ENCODE results near the gene SLC4A1.
A peak's percentile ranks its signal among the peaks of the same experiment; 100 is the strongest.

Gene SLC4A1

DNA sequence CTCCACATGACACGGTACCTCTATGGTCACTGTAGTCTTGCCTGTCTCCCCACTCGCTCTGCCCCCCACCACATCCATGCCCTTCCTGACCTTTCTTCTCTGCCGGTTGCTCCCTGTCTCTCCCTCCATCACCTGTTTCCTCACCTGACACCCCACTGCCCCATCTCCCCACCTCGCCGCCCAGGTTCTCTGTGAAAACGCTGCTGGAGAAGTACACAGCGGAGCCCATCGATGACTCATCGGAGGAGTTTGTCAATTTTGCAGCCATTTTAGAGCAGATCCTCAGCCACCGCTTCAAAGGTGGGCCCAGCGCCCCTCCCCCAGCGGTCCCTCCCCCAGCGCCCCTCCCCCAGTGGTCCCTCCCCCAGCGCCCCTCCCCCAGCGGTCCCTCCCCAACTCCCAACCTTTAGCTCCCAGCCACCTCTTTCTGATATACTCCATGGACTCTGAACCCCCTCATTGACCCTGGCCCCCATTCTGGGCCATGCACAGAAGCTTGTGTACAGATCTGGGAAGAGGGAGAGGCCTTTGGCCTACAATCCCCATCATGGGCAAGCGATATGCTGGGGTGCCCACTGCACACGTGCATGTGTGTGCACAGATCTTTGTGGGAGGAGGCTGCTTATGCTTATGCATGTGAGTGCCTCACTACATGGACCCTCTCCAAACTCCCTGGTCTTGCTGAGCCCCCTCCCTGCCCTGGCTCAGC lies 44.6 kb upstream of the SLC4A1 start:
- TF ChIP-seq, protein P1, sequence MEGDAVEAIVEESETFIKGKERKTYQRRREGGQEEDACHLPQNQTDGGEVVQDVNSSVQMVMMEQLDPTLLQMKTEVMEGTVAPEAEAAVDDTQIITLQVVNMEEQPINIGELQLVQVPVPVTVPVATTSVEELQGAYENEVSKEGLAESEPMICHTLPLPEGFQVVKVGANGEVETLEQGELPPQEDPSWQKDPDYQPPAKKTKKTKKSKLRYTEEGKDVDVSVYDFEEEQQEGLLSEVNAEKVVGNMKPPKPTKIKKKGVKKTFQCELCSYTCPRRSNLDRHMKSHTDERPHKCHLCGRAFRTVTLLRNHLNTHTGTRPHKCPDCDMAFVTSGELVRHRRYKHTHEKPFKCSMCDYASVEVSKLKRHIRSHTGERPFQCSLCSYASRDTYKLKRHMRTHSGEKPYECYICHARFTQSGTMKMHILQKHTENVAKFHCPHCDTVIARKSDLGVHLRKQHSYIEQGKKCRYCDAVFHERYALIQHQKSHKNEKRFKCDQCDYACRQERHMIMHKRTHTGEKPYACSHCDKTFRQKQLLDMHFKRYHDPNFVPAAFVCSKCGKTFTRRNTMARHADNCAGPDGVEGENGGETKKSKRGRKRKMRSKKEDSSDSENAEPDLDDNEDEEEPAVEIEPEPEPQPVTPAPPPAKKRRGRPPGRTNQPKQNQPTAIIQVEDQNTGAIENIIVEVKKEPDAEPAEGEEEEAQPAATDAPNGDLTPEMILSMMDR (IDR thresholded peaks at IDR 0.05) = no peak
- Histone ChIP-seq H3K27ac (no peak overlapping the region), H3K4me3 (no peak overlapping the region)
- no peak for DNase-seq (ENCODE audit: low spot score)

DNA sequence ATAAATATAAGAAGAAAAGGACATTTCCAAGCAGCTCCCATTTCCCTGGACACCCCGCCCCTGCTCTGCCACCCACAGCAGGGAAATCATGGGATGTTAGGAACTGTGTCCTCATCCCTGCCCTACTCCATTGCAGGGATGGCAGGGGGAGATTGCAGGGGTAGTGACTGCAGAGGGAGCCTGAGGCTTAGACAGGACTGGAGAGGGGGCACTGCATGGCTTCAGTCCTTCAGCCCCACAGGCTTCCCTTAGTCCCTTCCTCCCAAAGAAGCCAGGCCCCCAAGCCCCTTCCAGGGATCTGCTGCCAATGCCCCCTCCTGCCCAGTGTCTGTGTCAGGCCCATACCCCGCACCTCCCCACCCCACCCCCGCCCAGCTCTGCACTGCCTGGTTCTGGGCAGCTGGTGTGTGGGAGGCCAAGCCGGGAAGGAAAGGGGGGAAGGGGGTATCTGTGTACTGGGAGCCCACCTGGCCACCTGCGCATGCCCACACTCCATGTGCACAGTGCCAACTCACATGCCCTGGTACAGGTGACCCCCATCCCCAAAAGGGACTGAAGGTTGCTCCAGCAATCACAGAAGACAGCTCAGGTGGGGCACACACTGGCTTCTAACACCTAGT lies 43.7 kb upstream of the SLC4A1 start:
- H3K27ac ChIP-seq = no peak overlapping the region
- TF ChIP-seq, protein P1 (IDR thresholded peaks at IDR 0.05) = no peak
- H3K4me3 ChIP-seq = no peak overlapping the region
- no peak for DNase-seq (ENCODE audit: low spot score)

DNA sequence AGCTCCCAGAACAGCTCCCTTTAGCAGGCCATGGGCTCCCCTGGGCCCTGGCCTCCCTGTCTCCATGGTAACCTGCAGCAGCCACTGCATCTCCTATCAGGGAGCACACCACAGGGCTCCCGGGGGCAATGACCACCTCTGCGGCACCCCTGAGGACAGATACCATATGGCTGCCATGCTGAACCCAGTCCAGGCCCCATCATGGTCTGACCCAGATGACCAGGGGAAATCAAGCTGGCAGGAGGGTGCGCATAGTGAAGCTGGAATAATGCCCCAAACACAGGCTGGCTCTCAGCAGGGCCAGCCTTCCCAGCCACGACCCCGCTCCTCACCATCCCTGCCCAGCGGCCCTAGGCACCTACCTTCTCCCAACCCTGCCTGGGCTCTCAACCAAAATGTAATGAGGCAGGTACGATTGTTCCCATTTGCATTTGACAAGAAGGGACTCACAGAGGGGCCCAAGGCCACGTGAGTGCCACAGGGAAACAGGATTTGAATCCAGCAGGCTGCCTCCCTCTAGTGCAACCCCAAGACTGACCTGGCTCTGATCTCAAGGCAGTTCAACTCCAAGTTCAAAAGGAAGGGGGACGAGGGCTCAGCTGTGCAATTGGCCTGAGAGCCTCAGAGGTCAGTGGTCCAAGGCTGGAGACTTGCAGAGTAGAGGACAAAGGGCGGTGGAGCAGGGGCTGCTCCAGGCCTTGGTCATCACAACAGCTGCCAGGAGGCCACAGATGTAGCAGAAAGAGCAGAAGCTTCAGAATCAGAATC lies 42.9 kb upstream of the SLC4A1 start:
- Histone ChIP-seq H3K4me3 (no peak overlapping the region), H3K27ac (no peak overlapping the region)
- TF ChIP-seq, protein P1 (IDR thresholded peaks at IDR 0.05) = no peak
- no peak for DNase-seq (ENCODE audit: low spot score)

DNA sequence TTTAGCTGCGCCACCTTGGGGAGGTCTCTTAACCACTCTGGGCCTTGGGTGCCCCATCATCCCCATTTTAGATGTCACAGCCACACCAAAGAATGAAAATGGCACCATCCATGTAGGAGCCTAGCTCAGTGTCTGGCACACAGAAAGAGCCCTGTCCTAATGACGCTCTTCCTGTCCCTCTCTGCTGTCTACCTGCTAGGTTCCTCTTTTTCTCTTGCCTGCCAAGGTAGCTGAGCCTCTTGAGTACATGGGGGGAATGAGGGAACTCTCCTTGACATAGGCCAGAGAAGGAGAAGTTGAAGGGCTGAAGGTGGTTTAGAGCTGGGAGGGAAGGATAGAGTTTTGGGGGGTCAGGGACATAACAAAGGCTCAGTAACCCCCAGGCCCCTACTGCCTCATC lies 42.3 kb upstream of the SLC4A1 start:
- TF ChIP-seq, protein P1 (IDR thresholded peaks at IDR 0.05) = no peak
- DNase-seq (ENCODE audit: low spot score) = no peak
- Histone ChIP-seq H3K27ac (no peak overlapping the region), H3K4me3 (no peak overlapping the region)

DNA sequence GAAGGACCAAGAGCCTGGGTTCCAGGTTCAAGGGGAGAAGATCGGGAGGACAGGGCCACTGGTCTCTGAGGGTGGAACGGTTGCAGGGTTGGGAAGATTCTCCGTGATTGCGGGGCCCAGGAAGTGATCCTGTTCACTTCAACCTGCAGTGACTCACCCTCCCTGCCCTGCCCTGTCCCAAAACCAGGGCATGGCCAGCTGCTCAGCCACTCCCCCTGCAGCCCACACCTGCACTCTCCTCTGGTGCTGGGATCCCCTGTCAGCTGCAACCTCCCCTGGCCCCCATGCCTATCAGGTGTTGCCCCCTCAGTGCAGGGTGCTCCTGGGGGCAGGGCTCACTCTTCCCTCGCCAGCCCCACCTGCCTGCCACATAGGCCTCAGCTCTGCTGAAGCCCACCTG lies 41.5 kb upstream of the SLC4A1 start:
- TF ChIP-seq, protein P1 (IDR thresholded peaks at IDR 0.05) = no peak
- DNase-seq (ENCODE audit: low spot score) = no peak

DNA sequence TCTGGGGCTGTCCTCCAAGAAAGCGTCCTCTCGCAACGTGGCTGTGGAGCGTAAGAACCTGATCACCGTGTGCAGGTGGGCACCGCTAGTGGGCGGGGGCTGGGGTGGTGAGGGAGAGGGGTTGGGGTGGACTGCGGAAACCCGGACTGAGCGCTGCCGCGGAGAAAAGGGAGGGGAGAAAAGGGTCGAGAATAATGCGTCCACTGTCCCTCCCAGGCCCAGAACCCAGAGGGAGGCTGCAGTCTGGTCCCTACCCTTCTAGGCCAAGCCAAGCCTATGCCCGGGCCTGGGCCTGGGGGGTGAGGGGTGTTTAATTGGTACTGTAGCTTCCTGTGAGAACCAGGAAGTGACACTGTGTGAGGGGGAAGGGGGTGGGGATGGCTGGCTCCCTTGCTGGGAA lies 40.9 kb upstream of the SLC4A1 start:
- TF ChIP-seq, protein P1 (IDR thresholded peaks at IDR 0.05) = no peak
- Histone ChIP-seq H3K27ac (no peak overlapping the region), H3K4me3 (peak overlapping the region; percentile 72)
- DNase-seq (ENCODE audit: low spot score) = no peak

More for the DNA sequence above, 41.5 kb upstream of the SLC4A1 start:
- H3K27ac ChIP-seq = no peak overlapping the region
- H3K4me3 ChIP-seq = no peak overlapping the region
